CD4-positive, alpha-beta T cell treated with Interleukin-15 for 4 hours (primary cell): ENCODE results near the gene TBCEL.
A peak's percentile ranks its signal among the peaks of the same experiment; 100 is the strongest.
"Not testable (repeated sequence)": the region's sequence is repeated elsewhere in the genome, so short reads cannot be mapped to it uniquely, and the experiment has no call there.

ENCODE experiments used
- DNase-seq: peaks from one replicate; pipeline ENCODE4 v3.0.0-alpha.2; 2020; ENCODE audit warnings: low spot score

Gene TBCEL

GRCh38 chr11:121023848-121024751, at the start of gene TBCEL:
Gene TBCEL (plus strand): TSS chr11:121024102. CDS start chr11:121045691, 21,589 bp downstream.
- DNase-seq, result peak; percentile 76

GRCh38 chr11:120974466-120974865, 49.4 kb upstream of the TBCEL start:
- DNase-seq, result no peak

- no peak for DNase-seq
Measured at GRCh38 chr11:120974965-120975364, 48.9 kb upstream of the TBCEL start.

- DNase-seq, result no peak
Measured at GRCh38 chr11:120977266-120978137, 46.4 kb upstream of the TBCEL start.

GRCh38 chr11:120978701-120979100, 45.2 kb upstream of the TBCEL start:
- no peak for DNase-seq

- peak; percentile 3 for DNase-seq
Measured at GRCh38 chr11:120985718-120986569, 38.0 kb upstream of the TBCEL start.

DNA sequence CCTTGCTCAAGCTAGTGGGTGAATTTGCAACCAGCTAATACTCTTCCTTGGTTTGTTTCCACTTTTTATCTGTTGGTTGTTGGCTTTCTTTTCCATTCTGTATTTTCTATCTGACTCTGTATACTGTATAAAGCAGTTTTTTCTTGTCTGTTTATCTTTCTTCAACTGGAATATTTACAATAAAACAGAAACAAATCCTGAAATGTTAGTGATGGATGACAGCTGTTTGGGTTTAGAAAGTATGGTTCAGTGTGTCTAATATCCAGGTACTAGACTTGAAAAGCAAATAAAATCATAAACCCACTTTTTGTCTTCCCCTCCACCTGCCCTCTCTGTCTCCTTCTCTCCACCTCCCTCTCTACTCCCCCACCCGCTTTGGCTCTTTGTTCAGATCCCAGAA, 35.3 kb upstream of the TBCEL start:
- DNase-seq, result no peak

DNA sequence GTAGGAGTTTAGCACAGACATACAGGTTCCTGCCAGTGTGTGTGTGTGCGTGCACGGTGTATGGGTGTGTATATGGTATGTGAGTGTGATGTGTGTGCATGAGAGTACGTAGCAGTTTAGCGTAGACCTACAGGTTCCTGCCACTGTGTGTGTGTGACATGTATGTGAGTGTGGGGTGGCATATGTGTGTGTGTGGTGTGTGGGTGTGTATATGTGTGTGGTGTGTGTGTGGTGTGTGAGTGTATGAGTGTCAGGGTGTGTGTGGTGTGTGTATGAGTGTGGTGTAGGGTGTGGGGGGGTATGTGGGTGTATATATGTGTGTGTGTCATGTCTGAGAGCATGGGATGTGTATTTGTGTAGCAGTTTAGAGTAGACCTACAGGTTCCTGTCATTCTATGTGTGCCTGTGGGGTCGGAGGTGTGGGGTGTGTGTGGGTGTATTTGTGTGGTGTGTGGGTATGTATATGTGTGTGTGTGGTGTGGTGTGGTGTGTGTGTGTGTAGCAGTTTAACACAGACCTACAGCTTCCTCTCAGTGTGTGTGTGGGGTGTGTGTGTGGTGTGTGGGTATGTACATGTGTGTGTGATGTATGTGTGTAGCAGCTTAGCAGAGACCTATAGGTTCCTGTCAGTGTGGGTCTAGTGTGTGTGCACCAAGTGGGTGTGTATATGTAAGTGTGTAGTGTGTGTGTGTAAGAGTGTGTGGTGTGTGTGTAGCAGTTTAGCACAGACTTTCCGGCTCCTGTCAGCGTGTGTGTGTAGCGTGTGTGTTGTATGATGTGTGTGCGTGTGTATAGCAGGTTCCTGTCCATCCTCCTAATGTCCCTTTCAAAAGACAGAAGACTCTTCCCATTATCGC, 31.8 kb upstream of the TBCEL start:
- DNase-seq, result no peak

- no peak for DNase-seq
Measured at GRCh38 chr11:120994091-120994859, 29.6 kb upstream of the TBCEL start.

GRCh38 chr11:120995184-120995583, 28.7 kb upstream of the TBCEL start:
- DNase-seq, result no peak

DNA sequence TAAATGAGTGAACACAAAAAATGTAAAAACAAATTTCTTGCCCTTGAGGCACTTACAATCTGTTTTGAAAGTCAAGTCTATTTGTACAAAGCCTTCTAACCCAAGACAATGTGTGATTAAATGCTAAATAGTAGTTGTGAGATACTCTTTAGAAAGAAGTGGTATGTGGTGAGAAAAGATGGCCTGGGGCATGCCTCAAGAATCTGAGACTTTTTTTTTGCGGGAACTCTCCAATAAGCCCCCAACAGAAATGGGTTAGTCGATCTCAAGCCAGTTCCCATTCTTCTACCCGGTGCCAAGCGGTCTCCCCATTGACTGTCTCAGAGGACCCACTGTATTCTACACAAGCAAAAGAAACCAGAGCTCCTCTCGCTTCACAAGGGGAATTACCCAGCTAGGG, 26.9 kb upstream of the TBCEL start:
- no peak for DNase-seq

- no peak for DNase-seq
Measured at GRCh38 chr11:120998581-120998980, 25.3 kb upstream of the TBCEL start.

- no peak for DNase-seq
Measured at GRCh38 chr11:121004206-121004840, 19.6 kb upstream of the TBCEL start.

DNA sequence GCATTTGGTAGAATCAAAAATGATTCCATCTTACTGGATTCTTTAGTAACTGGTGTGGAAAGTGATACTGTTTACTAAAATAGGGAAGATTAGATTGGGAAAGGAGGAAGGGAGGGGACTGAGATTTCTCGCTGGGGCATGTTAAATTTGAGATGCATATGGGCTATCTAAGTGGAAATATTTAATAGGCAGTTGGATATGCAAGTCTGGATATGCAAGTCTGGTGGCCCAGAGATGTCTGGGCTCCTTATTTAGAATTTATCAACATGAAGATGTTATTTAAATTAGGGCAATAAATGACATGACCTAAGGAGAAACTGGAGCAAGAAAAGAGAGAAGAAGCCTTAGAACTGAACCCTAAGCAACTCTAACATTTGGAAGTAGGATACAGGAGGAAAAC, 17.0 kb upstream of the TBCEL start:
- DNase-seq, result no peak

- DNase-seq, result no peak
Measured at GRCh38 chr11:121008551-121008950, 15.4 kb upstream of the TBCEL start.

GRCh38 chr11:121012091-121012490, 11.8 kb upstream of the TBCEL start:
- no peak for DNase-seq

DNA sequence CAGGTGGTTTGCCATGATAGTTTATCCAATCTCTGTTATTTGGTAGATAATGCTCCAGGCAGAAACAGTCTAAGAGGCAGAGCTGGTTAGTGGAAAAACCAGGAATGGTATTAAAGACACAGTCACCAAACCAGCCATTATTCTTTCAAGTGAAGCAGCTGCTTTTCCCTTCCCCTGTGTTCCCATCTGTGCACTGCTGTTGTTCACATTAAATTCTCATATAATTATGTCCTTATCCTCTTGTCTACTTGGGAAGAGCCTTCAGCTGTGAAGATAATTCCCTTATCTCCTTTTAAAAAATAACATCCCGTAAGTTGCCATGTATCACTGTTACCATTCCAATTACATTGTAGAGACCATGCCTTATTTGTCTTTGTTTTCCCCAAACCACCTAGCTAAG, 5.2 kb upstream of the TBCEL start:
- DNase-seq, result no peak

- not testable (repeated sequence) for DNase-seq
Measured at GRCh38 chr11:121021718-121022117, 2.2 kb upstream of the TBCEL start.

DNA sequence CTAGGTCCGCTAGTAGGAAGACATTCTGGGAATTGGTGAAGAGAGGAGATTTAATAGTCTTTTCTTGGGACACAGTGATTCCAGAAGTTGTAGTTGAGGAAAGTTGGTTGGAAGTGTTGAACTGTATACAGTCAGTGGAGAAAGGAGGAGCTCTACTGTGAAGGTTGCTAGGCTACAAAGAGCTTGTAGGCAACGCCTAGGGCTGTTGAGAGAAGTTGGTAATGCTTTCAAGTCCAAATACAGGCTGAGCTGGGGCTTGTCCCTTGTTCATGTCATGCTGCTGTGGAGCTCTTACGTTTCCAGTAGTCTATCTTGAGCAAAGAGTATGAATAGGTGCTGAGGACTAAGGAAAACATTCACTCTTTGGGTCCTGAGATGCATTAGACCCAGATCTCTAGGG, 1.1 kb downstream of the TBCEL start:
- no peak for DNase-seq

DNA sequence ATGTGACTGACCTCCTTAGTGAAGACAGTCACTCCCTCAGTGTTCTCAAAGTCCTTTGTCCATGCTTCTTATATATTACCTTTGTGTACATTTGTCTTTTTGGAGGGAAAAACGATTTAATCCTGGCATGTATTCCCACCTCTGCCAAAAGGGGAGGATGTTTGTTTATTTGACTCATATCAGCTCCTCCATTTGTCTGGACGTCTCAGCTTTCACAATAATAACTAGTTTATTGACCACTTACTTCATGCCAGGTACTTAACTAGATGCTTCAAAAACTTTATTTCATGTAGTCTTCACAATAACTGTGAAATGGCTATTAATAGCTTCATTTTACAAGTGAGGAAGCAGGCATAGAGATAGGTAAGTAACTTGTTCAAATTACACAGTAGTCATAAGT, 5.3 kb downstream of the TBCEL start:
- no peak for DNase-seq
